Loucy (cell line): Measurements from ENCODE around the gene ST3GAL3.

Source experiments
- H2AFZ ChIP-seq: fragments of 200-600 bp; sonication (generic); 2 replicates; pipeline ENCODE4 v1.6.0; 2016; ENCODE audit warnings: antibody characterized with exemption, mild to moderate bottlenecking, low read length, moderate library complexity
- H3F3A ChIP-seq: fragments of 200-600 bp; 2 replicates; pipeline ENCODE4 v1.6.0; 2016; ENCODE audit warnings: antibody characterized with exemption, low read depth, mild to moderate bottlenecking
- H3K27me3 ChIP-seq: fragments of 200-600 bp; sonication (generic); 2 replicates; pipeline ENCODE4 v1.6.1; 2014; ENCODE audit warnings: low read length, mild to moderate bottlenecking; ENCODE audit not compliant: insufficient read depth, poor library complexity, severe bottlenecking
- H3K36me3 ChIP-seq: fragments of 200-600 bp; sonication (generic); 2 replicates; pipeline ENCODE4 v1.6.1; 2016; ENCODE audit warnings: low read length; ENCODE audit not compliant: insufficient read depth
- H3K4me1 ChIP-seq: fragments of 200-600 bp; sonication (generic); 2 replicates; pipeline ENCODE4 v1.5.1; 2014; ENCODE audit warnings: low read length, mild to moderate bottlenecking; ENCODE audit not compliant: insufficient read depth, poor library complexity, severe bottlenecking
- H3K4me2 ChIP-seq: fragments of 200-600 bp; sonication (generic); 2 replicates; pipeline ENCODE4 v1.6.0; 2014; ENCODE audit warnings: antibody characterized with exemption, low read length, low read depth, mild to moderate bottlenecking; ENCODE audit not compliant: poor library complexity, severe bottlenecking
- H3K4me3 ChIP-seq: fragments of 200-600 bp; sonication (generic); 2 replicates; pipeline ENCODE4 v1.5.1; 2014; ENCODE audit warnings: low read length, mild to moderate bottlenecking, mixed read lengths; ENCODE audit not compliant: poor library complexity, severe bottlenecking
- H3K79me2 ChIP-seq: fragments of 200-600 bp; sonication (generic); 2 replicates; pipeline ENCODE4 v1.6.1; 2014; ENCODE audit warnings: low read length; ENCODE audit not compliant: insufficient read depth
- H3K9ac ChIP-seq: fragments of 200-600 bp; sonication (generic); 2 replicates; pipeline ENCODE4 v1.6.0; 2014; ENCODE audit warnings: mild to moderate bottlenecking, low read depth, low read length, moderate library complexity; ENCODE audit not compliant: poor library complexity, severe bottlenecking
- H3K9me2 ChIP-seq: fragments of 200-600 bp; sonication (generic); replicated peaks from 2 replicates; pipeline ENCODE4 v1.6.1; 2016; ENCODE audit warnings: low read depth, low read length, mixed read lengths
- H3K9me3 ChIP-seq: fragments of 200-600 bp; sonication (generic); 2 replicates; pipeline ENCODE4 v1.6.1; 2014; ENCODE audit warnings: mild to moderate bottlenecking, antibody characterized with exemption, low read length, low read depth; ENCODE audit not compliant: insufficient read depth
- H4K20me1 ChIP-seq: fragments of 200-600 bp; sonication (generic); 2 replicates; pipeline ENCODE4 v1.6.0; 2014; ENCODE audit warnings: antibody characterized with exemption, low read length, mild to moderate bottlenecking; ENCODE audit not compliant: insufficient read depth, poor library complexity, severe bottlenecking
- EZH2phosphoT487 ChIP-seq: fragments of 200-600 bp; IDR thresholded peaks from 2 replicates; pipeline ENCODE4 v1.6.1; 2018; ENCODE audit warnings: antibody characterized with exemption, mild to moderate bottlenecking, moderate library complexity, borderline replicate concordance
- TF ChIP-seq, protein P1 (sequence below): fragments of 200-600 bp; sonication (generic); conservative IDR thresholded peaks from 2 replicates; pipeline ENCODE4 v1.5.1; 2014; ENCODE audit warnings: mild to moderate bottlenecking, antibody characterized with exemption, low read length

Gene ST3GAL3

DNA sequence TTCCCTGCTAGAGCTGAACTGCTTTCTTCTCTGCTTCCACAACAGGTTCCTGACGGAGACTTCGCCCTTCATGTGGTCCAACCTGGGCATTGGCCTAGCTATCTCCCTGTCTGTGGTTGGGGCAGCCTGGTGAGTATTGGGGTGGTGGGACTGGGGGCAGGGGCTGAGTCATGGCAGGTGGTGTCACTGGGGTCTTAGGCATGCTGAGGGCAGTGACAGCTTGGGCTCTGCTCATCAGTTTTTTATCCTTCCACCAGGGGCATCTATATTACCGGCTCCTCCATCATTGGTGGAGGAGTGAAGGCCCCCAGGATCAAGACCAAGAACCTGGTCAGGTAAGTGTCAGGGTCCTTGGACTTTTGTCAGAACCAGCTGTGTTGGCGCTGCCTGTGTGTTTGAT lies 268.7 kb downstream of the ST3GAL3 start:
- peak overlapping the region; percentile 90 for H3K9ac ChIP-seq
- H3K4me3 ChIP-seq, result peak overlapping the region; percentile 91
- H2AFZ ChIP-seq, result no peak overlapping the region
- H3K36me3 ChIP-seq, result no peaks in the 10 kb centered on the region
- no peaks in the 10 kb centered on the region; the same call in 1 of the 2 replicates for H3F3A ChIP-seq
- TF ChIP-seq EZH2phosphoT487, result no peak
- TF ChIP-seq, protein P1, sequence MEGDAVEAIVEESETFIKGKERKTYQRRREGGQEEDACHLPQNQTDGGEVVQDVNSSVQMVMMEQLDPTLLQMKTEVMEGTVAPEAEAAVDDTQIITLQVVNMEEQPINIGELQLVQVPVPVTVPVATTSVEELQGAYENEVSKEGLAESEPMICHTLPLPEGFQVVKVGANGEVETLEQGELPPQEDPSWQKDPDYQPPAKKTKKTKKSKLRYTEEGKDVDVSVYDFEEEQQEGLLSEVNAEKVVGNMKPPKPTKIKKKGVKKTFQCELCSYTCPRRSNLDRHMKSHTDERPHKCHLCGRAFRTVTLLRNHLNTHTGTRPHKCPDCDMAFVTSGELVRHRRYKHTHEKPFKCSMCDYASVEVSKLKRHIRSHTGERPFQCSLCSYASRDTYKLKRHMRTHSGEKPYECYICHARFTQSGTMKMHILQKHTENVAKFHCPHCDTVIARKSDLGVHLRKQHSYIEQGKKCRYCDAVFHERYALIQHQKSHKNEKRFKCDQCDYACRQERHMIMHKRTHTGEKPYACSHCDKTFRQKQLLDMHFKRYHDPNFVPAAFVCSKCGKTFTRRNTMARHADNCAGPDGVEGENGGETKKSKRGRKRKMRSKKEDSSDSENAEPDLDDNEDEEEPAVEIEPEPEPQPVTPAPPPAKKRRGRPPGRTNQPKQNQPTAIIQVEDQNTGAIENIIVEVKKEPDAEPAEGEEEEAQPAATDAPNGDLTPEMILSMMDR, result peak; percentile 38
- H3K9me2 ChIP-seq, result no peaks in the 10 kb centered on the region
- H3K27me3 ChIP-seq, result no peaks in the 10 kb centered on the region
- peaks cover 54% of the 10 kb centered on the region for H3K4me1 ChIP-seq
- no peaks in the 10 kb centered on the region for H3K9me3 ChIP-seq
- peaks cover 36% of the 10 kb centered on the region for H4K20me1 ChIP-seq
- peak overlapping the region; percentile 93 for H3K4me2 ChIP-seq
- H3K79me2 ChIP-seq, result peaks cover 43% of the 10 kb centered on the region

DNA sequence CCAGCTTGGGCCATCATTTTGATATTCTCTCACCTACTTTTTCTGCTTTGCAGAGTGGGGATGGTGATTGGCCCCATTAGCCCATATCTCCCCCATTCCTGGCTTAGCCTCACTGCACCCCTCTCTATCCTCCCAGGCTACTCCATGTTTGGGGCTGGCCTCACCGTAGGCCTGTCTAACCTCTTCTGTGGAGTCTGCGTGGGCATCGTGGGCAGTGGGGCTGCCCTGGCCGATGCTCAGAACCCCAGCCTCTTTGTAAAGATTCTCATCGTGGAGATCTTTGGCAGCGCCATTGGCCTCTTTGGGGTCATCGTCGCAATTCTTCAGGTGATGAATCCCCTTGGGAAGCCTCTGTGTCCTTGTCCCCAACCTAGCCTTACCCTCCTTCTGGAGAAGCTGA lies 269.6 kb downstream of the ST3GAL3 start:
- H3K4me3 ChIP-seq, result peak overlapping the region; percentile 91
- peaks cover 46% of the 10 kb centered on the region for H3K79me2 ChIP-seq
- H3K36me3 ChIP-seq, result no peaks in the 10 kb centered on the region

DNA sequence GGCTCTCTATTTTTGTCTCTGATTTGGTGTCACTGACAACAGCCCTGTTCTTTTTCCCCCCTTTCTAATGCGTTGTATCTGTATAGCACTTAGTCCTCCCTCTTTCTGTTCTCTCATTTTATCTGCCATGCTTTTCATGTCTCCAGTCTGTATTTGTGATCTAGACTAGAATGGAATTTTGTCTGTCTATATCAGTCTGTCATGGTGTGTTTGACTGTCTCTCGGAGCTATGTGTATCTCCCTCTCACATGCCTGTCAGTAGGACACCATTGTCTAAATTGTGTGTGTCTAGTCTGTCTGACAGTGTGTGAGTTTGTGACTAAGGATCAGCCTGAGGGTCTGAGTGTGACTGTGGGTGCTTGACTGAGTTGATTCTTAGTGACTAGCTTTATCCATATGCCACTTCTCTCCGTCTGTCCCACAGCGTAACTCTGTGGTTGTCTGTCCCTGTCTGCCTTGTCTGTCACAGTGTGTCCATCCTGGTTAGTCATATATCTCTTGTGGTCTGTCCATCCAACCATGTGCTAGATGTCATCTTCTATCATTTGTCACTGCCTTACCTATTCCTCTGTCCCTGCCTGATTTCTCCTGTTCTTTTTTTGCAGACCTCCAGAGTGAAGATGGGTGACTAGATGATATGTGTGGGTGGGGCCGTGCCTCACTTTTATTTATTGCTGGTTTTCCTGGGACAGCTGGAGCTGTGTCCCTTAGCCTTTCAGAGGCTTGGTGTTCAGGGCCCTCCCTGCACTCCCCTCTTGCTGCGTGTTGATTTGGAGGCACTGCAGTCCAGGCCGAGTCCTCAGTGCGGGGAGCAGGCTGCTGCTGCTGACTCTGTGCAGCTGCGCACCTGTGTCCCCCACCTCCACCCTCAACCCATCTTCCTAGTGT lies 270.3 kb downstream of the ST3GAL3 start:
- Histone ChIP-seq H3K36me3 (no peaks in the 10 kb centered on the region), H3K4me1 (peaks cover 54% of the 10 kb centered on the region), H3K4me2 (peak overlapping the region; percentile 93)

More for the DNA sequence above, 269.6 kb downstream of the ST3GAL3 start:
- no peak overlapping the region for H2AFZ ChIP-seq
- no peak overlapping the region for H3K9ac ChIP-seq
- H3K27me3 ChIP-seq, result no peaks in the 10 kb centered on the region
- peaks cover 36% of the 10 kb centered on the region for H4K20me1 ChIP-seq
- H3K4me1 ChIP-seq, result peaks cover 54% of the 10 kb centered on the region
- TF ChIP-seq, protein P1, result no peak
- TF ChIP-seq EZH2phosphoT487, result no peak
- no peaks in the 10 kb centered on the region; the same call in 1 of the 2 replicates for H3F3A ChIP-seq
- no peaks in the 10 kb centered on the region for H3K9me2 ChIP-seq
- peak overlapping the region; percentile 93 for H3K4me2 ChIP-seq
- H3K9me3 ChIP-seq, result no peaks in the 10 kb centered on the region

More for the DNA sequence above, 270.3 kb downstream of the ST3GAL3 start:
- Histone ChIP-seq H3K27me3 (no peaks in the 10 kb centered on the region), H3K4me3 (peak overlapping the region; percentile 78), H2AFZ (no peak overlapping the region), H3F3A (no peaks in the 10 kb centered on the region; the same call in 1 of the 2 replicates), H3K9me2 (no peaks in the 10 kb centered on the region), H4K20me1 (peaks cover 36% of the 10 kb centered on the region), H3K79me2 (peaks cover 47% of the 10 kb centered on the region), H3K9me3 (no peaks in the 10 kb centered on the region), H3K9ac (peak overlapping the region; percentile 72)
- TF ChIP-seq EZH2phosphoT487, result no peak
- TF ChIP-seq, protein P1, result no peak
